ENCODE data around the gene PAK5.

DNA sequence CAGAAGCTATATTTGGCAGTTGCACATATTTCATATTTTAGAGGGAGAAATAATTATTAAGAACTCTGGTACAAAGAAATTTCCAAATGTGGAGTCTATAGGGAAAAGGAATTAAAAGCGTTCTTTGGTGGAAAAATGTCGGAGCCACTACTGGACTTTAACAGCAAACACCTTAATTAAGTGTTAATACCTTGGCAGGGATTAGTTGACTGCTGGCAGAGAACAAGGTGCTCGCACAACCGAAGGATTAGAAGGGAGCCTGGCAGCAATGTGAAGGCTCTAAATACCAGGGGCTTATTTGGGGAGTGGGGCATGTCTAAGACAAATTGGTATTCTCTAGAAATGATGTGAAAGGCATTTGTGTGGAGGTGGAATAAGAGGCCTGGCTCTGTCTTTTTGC lies 98.9 kb downstream of the PAK5 start:
- TF ChIP-seq JUNB (IDR thresholded peaks at IDR 0.05): no peak
- TF ChIP-seq CBX2 (IDR thresholded peaks at IDR 0.05; ENCODE audit: borderline replicate concordance, low read depth): no peak
- TF ChIP-seq, protein P1, sequence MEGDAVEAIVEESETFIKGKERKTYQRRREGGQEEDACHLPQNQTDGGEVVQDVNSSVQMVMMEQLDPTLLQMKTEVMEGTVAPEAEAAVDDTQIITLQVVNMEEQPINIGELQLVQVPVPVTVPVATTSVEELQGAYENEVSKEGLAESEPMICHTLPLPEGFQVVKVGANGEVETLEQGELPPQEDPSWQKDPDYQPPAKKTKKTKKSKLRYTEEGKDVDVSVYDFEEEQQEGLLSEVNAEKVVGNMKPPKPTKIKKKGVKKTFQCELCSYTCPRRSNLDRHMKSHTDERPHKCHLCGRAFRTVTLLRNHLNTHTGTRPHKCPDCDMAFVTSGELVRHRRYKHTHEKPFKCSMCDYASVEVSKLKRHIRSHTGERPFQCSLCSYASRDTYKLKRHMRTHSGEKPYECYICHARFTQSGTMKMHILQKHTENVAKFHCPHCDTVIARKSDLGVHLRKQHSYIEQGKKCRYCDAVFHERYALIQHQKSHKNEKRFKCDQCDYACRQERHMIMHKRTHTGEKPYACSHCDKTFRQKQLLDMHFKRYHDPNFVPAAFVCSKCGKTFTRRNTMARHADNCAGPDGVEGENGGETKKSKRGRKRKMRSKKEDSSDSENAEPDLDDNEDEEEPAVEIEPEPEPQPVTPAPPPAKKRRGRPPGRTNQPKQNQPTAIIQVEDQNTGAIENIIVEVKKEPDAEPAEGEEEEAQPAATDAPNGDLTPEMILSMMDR (IDR thresholded peaks at IDR 0.05): no peak
- no peak for TF ChIP-seq RAD21 (conservative IDR thresholded peaks at IDR 0.05 in 1 of 2, IDR thresholded peaks at IDR 0.05 in 1 of 2)
- TF ChIP-seq MYC (IDR thresholded peaks at IDR 0.05; ENCODE audit: borderline replicate concordance, low read length): no peak
- no peak for TF ChIP-seq POLR2A (IDR thresholded peaks at IDR 0.05; ENCODE audit: low read length)
- TF ChIP-seq, protein P2, sequence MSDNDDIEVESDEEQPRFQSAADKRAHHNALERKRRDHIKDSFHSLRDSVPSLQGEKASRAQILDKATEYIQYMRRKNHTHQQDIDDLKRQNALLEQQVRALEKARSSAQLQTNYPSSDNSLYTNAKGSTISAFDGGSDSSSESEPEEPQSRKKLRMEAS (IDR thresholded peaks at IDR 0.05): no peak
- TF ChIP-seq, protein P3, sequence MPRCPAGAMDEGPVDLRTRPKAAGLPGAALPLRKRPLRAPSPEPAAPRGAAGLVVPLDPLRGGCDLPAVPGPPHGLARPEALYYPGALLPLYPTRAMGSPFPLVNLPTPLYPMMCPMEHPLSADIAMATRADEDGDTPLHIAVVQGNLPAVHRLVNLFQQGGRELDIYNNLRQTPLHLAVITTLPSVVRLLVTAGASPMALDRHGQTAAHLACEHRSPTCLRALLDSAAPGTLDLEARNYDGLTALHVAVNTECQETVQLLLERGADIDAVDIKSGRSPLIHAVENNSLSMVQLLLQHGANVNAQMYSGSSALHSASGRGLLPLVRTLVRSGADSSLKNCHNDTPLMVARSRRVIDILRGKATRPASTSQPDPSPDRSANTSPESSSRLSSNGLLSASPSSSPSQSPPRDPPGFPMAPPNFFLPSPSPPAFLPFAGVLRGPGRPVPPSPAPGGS (IDR thresholded peaks at IDR 0.05): no peak
